Measurements from ENCODE around the gene GCK. TPM values are rescaled to one million over a fixed set of nuclear protein-coding genes. Genes with fewer than 3 reads are reported as not detected.
A peak's percentile ranks its signal among the peaks of the same experiment; 100 is the strongest.

Gene GCK
- total and polyA plus RNA-seq, 7 donors = 0.27 to 1.8 (median 0.60) TPM; not detected in 2

GRCh38 chr7:44213877-44214388, 24.7 kb upstream of the GCK start:
- H3K36me3 ChIP-seq = peaks cover 23 to 49% (median 30%) of the 10 kb centered on the region in 4 donors
- peak; percentile 53 for DNase-seq
- no peaks in the 10 kb centered on the region for H3K4me1 ChIP-seq
- H3K27ac ChIP-seq = no peak overlapping the region
- H3K27me3 ChIP-seq = peaks cover 0 to 7% (median 0%) of the 10 kb centered on the region in 3 donors
- intact Hi-C loops (cut with DNase I) = no loop called here
- H3K9me3 ChIP-seq = no peaks in the 10 kb centered on the region
- TF ChIP-seq POLR2AphosphoS5 (IDR thresholded peaks at IDR 0.05) = no peak
- no peak for TF ChIP-seq EP300 (IDR thresholded peaks at IDR 0.05)
- TF ChIP-seq CTCF (IDR thresholded peaks at IDR 0.05) = no peak
- TF ChIP-seq POLR2A (IDR thresholded peaks at IDR 0.05) = no peak
- 81 to 85% methylated on average over 9 of the region's 9 CpGs for WGBS, 2 donors
- no peak overlapping the region for H3K4me3 ChIP-seq

- Histone ChIP-seq H3K36me3 (peaks cover 29 to 55% (median 36%) of the 10 kb centered on the region in 4 donors), H3K27ac (no peak overlapping the region), H3K27me3 (peaks cover 0 to 4% (median 0%) of the 10 kb centered on the region in 3 donors), H3K9me3 (no peaks in the 10 kb centered on the region), H3K4me3 (no peak overlapping the region), H3K4me1 (no peaks in the 10 kb centered on the region)
- peak; percentile 60 for DNase-seq
- TF ChIP-seq EP300 (IDR thresholded peaks at IDR 0.05) (no peak), POLR2A (IDR thresholded peaks at IDR 0.05) (no peak), POLR2AphosphoS5 (IDR thresholded peaks at IDR 0.05) (no peak), CTCF (IDR thresholded peaks at IDR 0.05) (no peak)
- intact Hi-C loops (cut with DNase I) = no loop called here
- WGBS, 2 donors = 93 to 94% methylated on average over 3 of the region's 3 CpGs
Observed at GRCh38 chr7:44213206-44213876, 24.1 kb upstream of the GCK start.

- Histone ChIP-seq H3K27me3 (no peaks in the 10 kb centered on the region), H3K9me3 (no peaks in the 10 kb centered on the region), H3K4me3 (no peak overlapping the region), H3K36me3 (peaks cover 29 to 61% (median 43%) of the 10 kb centered on the region in 4 donors), H3K4me1 (no peaks in the 10 kb centered on the region), H3K27ac (no peak overlapping the region)
- intact Hi-C loops (cut with DNase I) = no loop called here
- DNase-seq = peak; percentile 35
- TF ChIP-seq CTCF (IDR thresholded peaks at IDR 0.05) = no peak
- no peak for TF ChIP-seq POLR2AphosphoS5 (IDR thresholded peaks at IDR 0.05)
- TF ChIP-seq EP300 (IDR thresholded peaks at IDR 0.05) = no peak
- no peak for TF ChIP-seq POLR2A (IDR thresholded peaks at IDR 0.05)
- 88 to 91% methylated on average over 7 of the region's 7 CpGs for whole genome bisulfite sequencing, 2 donors
Observed at GRCh38 chr7:44212581-44213184, 23.4 kb upstream of the GCK start.

- intact Hi-C loops (cut with DNase I) = no loop called here
- peak; percentile 25 for DNase-seq
Observed at GRCh38 chr7:44212018-44212417, 22.8 kb upstream of the GCK start.

More at GRCh38 chr7:44212018-44212417, 22.8 kb upstream of the GCK start:
- H3K4me1 ChIP-seq = no peaks in the 10 kb centered on the region
- no peak for TF ChIP-seq POLR2A (IDR thresholded peaks at IDR 0.05)
- TF ChIP-seq CTCF (IDR thresholded peaks at IDR 0.05) = no peak
- TF ChIP-seq POLR2AphosphoS5 (IDR thresholded peaks at IDR 0.05) = no peak
- no peak for TF ChIP-seq EP300 (IDR thresholded peaks at IDR 0.05)
- no peak overlapping the region for H3K27ac ChIP-seq
- H3K36me3 ChIP-seq = peaks cover 29 to 68% (median 49%) of the 10 kb centered on the region in 4 donors
- no peaks in the 10 kb centered on the region for H3K27me3 ChIP-seq
- H3K9me3 ChIP-seq = no peaks in the 10 kb centered on the region
- WGBS, 2 donors = 94 to 95% methylated on average over 6 of the region's 6 CpGs
- no peak overlapping the region for H3K4me3 ChIP-seq

Measured in sigmoid colon (tissue), 7 donors.